Common myeloid progenitor, CD34-positive (primary cell): ENCODE results near the gene ACSBG1.

ENCODE experiments used
- CTCF ChIA-PET: fragments of 350-600 bp; sonication (Branson Sonifier 250); formaldehyde crosslinking; loops from one replicate; lab custom pipeline; 2021; ENCODE audit warnings: antibody characterized with exemption; lab: Charles Lee
- POLR2A ChIA-PET: fragments of 350-600 bp; sonication (Branson Sonifier 250); formaldehyde crosslinking; loops from one replicate; lab custom pipeline; 2021; ENCODE audit warnings: antibody characterized with exemption; lab: Charles Lee
- DNase-seq, 3 donors: peaks; one replicate each; pipeline versions ENCODE4 v3.0.0 to v3.0.0-alpha.2; 2013
- H3K27ac ChIP-seq, 2 experiments: 1 replicate in 1 of 2; 2 replicates in 1 of 2; pipeline ENCODE4 v1.7.0; 2013; ENCODE audit warnings: inconsistent platforms in 2 of 2, low read length in 2 of 2, mild to moderate bottlenecking in 2 of 2, low read depth in 1 of 2, moderate library complexity in 1 of 2; ENCODE audit not compliant: severe bottlenecking in 2 of 2, insufficient read depth in 1 of 2, poor library complexity in 1 of 2
- H3K27me3 ChIP-seq, 5 experiments: replicated peaks in 2 of 5; 1 replicate in 3 of 5; 2 replicates in 2 of 5; pipeline versions ENCODE4 v1.6.1 to v1.7.0; 2013; ENCODE audit warnings: low read length in 4 of 5, mild to moderate bottlenecking in 2 of 5, moderate library complexity in 2 of 5, inconsistent platforms in 1 of 5; ENCODE audit not compliant: insufficient read depth in 5 of 5, control insufficient read depth in 4 of 5
- H3K36me3 ChIP-seq, 4 experiments: 1 replicate in 2 of 4; 2 replicates in 2 of 4; pipeline versions ENCODE4 v1.6.1 to v1.7.0; 2013; ENCODE audit warnings: low read length in 3 of 4, control low read depth in 1 of 4, mild to moderate bottlenecking in 1 of 4; ENCODE audit not compliant: control insufficient read depth in 4 of 4, insufficient read depth in 4 of 4
- H3K4me1 ChIP-seq, 4 experiments: 1 replicate in 3 of 4; 2 replicates in 1 of 4; pipeline versions ENCODE4 v1.6.1 to v1.7.1; 2013; ENCODE audit warnings: low read length in 3 of 4, mild to moderate bottlenecking in 3 of 4, control low read depth in 1 of 4, inconsistent platforms in 1 of 4, moderate library complexity in 1 of 4; ENCODE audit not compliant: control insufficient read depth in 4 of 4, insufficient read depth in 4 of 4; ENCODE audit errors: control extremely low read depth in 1 of 4
- H3K4me3 ChIP-seq, 7 experiments: 1 replicate in 4 of 7; 2 replicates in 3 of 7; pipeline versions ENCODE4 v1.5.1 to v1.7.0; 2013; ENCODE audit warnings: mild to moderate bottlenecking in 7 of 7, low read length in 6 of 7, moderate library complexity in 6 of 7, inconsistent platforms in 2 of 7, low read depth in 2 of 7, control low read depth in 1 of 7; ENCODE audit not compliant: insufficient read depth in 4 of 7, control insufficient read depth in 1 of 7; ENCODE audit errors: extremely low read depth in 1 of 7
- H3K9me3 ChIP-seq, 5 experiments: 1 replicate in 4 of 5; 2 replicates in 1 of 5; pipeline versions ENCODE4 v1.6.1 to v1.7.1; 2013; ENCODE audit warnings: low read length in 4 of 5, mild to moderate bottlenecking in 2 of 5, inconsistent platforms in 1 of 5, low read depth in 1 of 5, moderate library complexity in 1 of 5; ENCODE audit not compliant: control insufficient read depth in 4 of 5, insufficient read depth in 2 of 5; ENCODE audit errors: control extremely low read depth in 1 of 5
- WGBS: methylation state at CpG from one replicate; pipeline ENCODE4 v1.1.5; 2013; ENCODE audit not compliant: insufficient coverage; 5-methylcytosine and 5-hydroxymethylcytosine counted together

Gene ACSBG1

GRCh38 chr15:78129077-78129750, 105.2 kb downstream of the ACSBG1 start:
- no peaks in the 10 kb centered on the region for H3K36me3 ChIP-seq
- H3K4me1 ChIP-seq = peaks cover 4 to 24% (median 17%) of the 10 kb centered on the region in 4 experiments
- ChIA-PET POLR2A (no interaction called here), CTCF (interaction anchor here (1.2 to 2.4 kb wide), 4 partner anchors 17 to 111 kb away, joined by 3 to 10 read pairs (median 5); no protein-coding TSS in a partner anchor)
- H3K4me3 ChIP-seq = no peak overlapping the region
- H3K27me3 ChIP-seq = peaks cover 0 to 1% (median 0%) of the 10 kb centered on the region in 5 experiments
- WGBS = 78% methylated on average over 5 of the region's 8 CpGs
- DNase-seq = no peak
- no peak overlapping the region for H3K27ac ChIP-seq
- H3K9me3 ChIP-seq = no peaks in the 10 kb centered on the region

GRCh38 chr15:78127882-78128281, 106.5 kb downstream of the ACSBG1 start:
- Histone ChIP-seq H3K4me1 (peaks cover 4 to 16% (median 13%) of the 10 kb centered on the region in 4 experiments), H3K27me3 (peaks cover 0 to 1% (median 0%) of the 10 kb centered on the region in 5 experiments), H3K4me3 (no peak overlapping the region), H3K36me3 (no peaks in the 10 kb centered on the region), H3K27ac (no peak overlapping the region), H3K9me3 (no peaks in the 10 kb centered on the region)
- WGBS = no CpG with 5 or more reads among the region's 2 CpGs
- CTCF ChIA-PET = interaction anchor here (1.1 to 2.8 kb wide), 7 partner anchors 10 to 112 kb away, joined by 3 to 18 read pairs (median 3); no protein-coding TSS in a partner anchor
- POLR2A ChIA-PET = no interaction called here
- no peak for DNase-seq

GRCh38 chr15:78125267-78125666, 109.1 kb downstream of the ACSBG1 start:
- no peaks in the 10 kb centered on the region for H3K27me3 ChIP-seq
- WGBS = 81% methylated on average over 3 of the region's 3 CpGs
- no peak overlapping the region for H3K27ac ChIP-seq
- H3K36me3 ChIP-seq = no peaks in the 10 kb centered on the region
- H3K4me3 ChIP-seq = no peak overlapping the region
- no peaks in the 10 kb centered on the region for H3K4me1 ChIP-seq
- CTCF ChIA-PET = interaction anchor here (1.2 to 2.5 kb wide), 2 partner anchors 116 to 125 kb away, joined by 3 to 6 read pairs; no protein-coding TSS in a partner anchor
- POLR2A ChIA-PET = no interaction called here
- no peaks in the 10 kb centered on the region for H3K9me3 ChIP-seq
- DNase-seq = no peak

- CTCF ChIA-PET = interaction anchor here (1.1 to 5.0 kb wide), 3 partner anchors 11 to 75 kb away, joined by 3 to 30 read pairs (median 3); partner anchors contain the start of gene CIB2
- H3K27ac ChIP-seq = no peak overlapping the region
- H3K36me3 ChIP-seq = no peaks in the 10 kb centered on the region
- WGBS = 95% methylated on average over 3 of the region's 5 CpGs
- no peak overlapping the region for H3K4me3 ChIP-seq
- no peaks in the 10 kb centered on the region for H3K4me1 ChIP-seq
- POLR2A ChIA-PET = no interaction called here
- DNase-seq = no peak
- no peaks in the 10 kb centered on the region for H3K9me3 ChIP-seq
- no peaks in the 10 kb centered on the region for H3K27me3 ChIP-seq
Observed at GRCh38 chr15:78120523-78120922, 113.8 kb downstream of the ACSBG1 start.
